GM19035 (cell line): ENCODE measurements around the gene BEND2.
"Not testable (repeated sequence)": the region's sequence is repeated elsewhere in the genome, so short reads cannot be mapped to it uniquely, and the experiment has no call there.

Source experiments
- ATAC-seq: cut with Tn5 transposase; IDR thresholded peaks from one replicate; pipeline ENCODE4 v1.9.1; 2021; ENCODE audit not compliant: unreplicated experiment

Gene BEND2

GRCh38 chrX:18220786-18221185, at the start of gene BEND2:
BEND2 (minus strand) TSS chrX:18220886; CDS start chrX:18220750, 136 bp downstream.
- no peak for ATAC-seq

- no peak for ATAC-seq
Measured at GRCh38 chrX:18255059-18255458, 34.4 kb upstream of the BEND2 start.

- ATAC-seq = no peak
Measured at GRCh38 chrX:18252644-18253359, 32.1 kb upstream of the BEND2 start.

- not testable (repeated sequence) for ATAC-seq
Measured at GRCh38 chrX:18229646-18230045, 9.0 kb upstream of the BEND2 start.

GRCh38 chrX:18228069-18228468, 7.4 kb upstream of the BEND2 start:
- ATAC-seq = no peak

- no peak for ATAC-seq
Measured at GRCh38 chrX:18227458-18227857, 6.8 kb upstream of the BEND2 start.

- ATAC-seq = no peak
Measured at GRCh38 chrX:18210470-18210869, 10.2 kb downstream of the BEND2 start.

GRCh38 chrX:18206657-18207056, 14.0 kb downstream of the BEND2 start:
- ATAC-seq = no peak

GRCh38 chrX:18203631-18204030, 17.1 kb downstream of the BEND2 start:
- no peak for ATAC-seq

GRCh38 chrX:18194688-18195087, 26.0 kb downstream of the BEND2 start:
- ATAC-seq = no peak

- no peak for ATAC-seq
Measured at GRCh38 chrX:18179446-18179845, 41.2 kb downstream of the BEND2 start.

- no peak for ATAC-seq
Measured at GRCh38 chrX:18174971-18175370, 45.7 kb downstream of the BEND2 start.

GRCh38 chrX:18174209-18174608, 46.5 kb downstream of the BEND2 start:
- ATAC-seq = no peak

- ATAC-seq = no peak
Measured at GRCh38 chrX:18173494-18174180, 47.0 kb downstream of the BEND2 start.

- no peak for ATAC-seq
Measured at GRCh38 chrX:18172970-18173369, 47.7 kb downstream of the BEND2 start.

GRCh38 chrX:18170910-18171309, 49.8 kb downstream of the BEND2 start:
- no peak for ATAC-seq

GRCh38 chrX:18166068-18166467, 54.6 kb downstream of the BEND2 start:
- ATAC-seq = no peak

- ATAC-seq = no peak
Measured at GRCh38 chrX:18160369-18160768, 60.3 kb downstream of the BEND2 start.

- ATAC-seq = no peak
Measured at GRCh38 chrX:18158963-18159362, 61.7 kb downstream of the BEND2 start.

- no peak for ATAC-seq
Measured at GRCh38 chrX:18151649-18152048, 69.0 kb downstream of the BEND2 start.

GRCh38 chrX:18151157-18151556, 69.5 kb downstream of the BEND2 start:
- no peak for ATAC-seq

- no peak for ATAC-seq
Measured at GRCh38 chrX:18149454-18149853, 71.2 kb downstream of the BEND2 start.

- ATAC-seq = no peak
Measured at GRCh38 chrX:18146954-18147353, 73.7 kb downstream of the BEND2 start.
